Stimulated activated CD8-positive, alpha-beta memory T cell treated with anti-CD3 and anti-CD28 coated beads, Interleukin-4, amount 100 ng/mL, for 48 hours (primary cell): ENCODE measurements around the gene GLRB.
"Not testable (repeated sequence)": the region's sequence is repeated elsewhere in the genome, so short reads cannot be mapped to it uniquely, and the experiment has no call there.

Experiments used
- DNase-seq: peaks from one replicate; pipeline ENCODE4 v3.0.0-alpha.2; 2020

GLRB gene

DNA sequence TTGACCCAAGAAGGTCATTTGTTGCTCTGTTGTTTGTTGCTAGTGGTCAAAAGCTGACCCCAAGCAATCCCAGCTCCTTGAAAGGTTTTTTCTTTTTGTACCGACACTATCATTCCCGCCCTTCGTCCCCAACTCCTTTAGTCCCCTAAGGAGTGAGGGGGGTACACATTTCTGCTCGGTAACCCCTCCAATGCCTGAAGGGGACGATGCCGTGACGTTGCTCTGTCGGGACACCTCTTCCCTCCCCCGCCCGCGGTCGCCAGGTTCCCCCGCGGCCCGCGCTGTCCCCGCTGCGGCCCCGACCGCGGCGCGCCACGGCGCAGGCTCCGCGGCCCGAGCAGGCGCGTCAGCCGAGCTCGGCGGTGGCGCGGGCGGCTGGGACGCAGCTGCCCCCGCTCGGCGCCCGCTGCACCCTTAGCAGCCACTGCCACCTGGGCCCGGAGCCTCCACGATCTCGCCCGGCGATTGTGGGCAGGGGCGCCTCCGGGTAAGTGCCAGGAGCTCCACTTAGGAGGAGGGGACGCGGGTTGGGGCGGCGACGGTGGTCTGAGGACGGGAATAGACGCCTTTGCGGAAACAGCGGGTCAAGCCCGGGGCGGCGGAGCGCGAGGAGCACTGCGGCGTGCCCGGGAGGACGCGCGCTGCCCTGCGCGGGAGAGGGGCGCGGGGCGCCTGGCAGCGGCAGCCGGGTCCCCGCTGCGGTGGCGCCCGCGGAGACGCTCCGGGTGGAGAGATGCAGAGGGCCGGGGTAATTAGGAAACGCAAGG lies at the start of gene GLRB:
TSS of gene GLRB (plus strand) at position 340 of the 767 bp plus-strand sequence. CDS start 1,875 bp downstream, outside the sequence.
- DNase-seq = no peak

DNA sequence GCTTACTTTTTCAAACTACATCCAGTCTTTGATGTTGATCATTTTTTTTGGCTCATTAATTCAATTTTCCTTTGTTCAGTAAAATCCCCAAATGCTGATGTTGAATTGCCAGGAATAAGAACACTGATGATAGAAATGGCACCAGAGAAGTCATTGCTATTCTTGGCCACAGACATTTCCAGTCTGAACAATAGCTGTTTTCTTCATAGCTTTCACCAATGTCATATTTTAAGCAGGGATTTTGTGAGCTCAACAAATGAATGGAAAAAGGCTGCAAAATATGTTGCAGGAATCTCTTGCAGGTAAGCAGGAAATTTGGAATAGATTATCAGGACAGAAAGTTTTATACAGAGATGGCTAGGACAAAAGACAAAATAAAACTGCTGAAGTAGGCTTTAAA lies 40.5 kb upstream of the GLRB start:
- no peak for DNase-seq

GRCh38 chr4:157040405-157040804 lies 35.5 kb upstream of the GLRB start:
- no peak for DNase-seq

GRCh38 chr4:157043131-157043530 lies 32.8 kb upstream of the GLRB start:
- no peak for DNase-seq

GRCh38 chr4:157045507-157046127 lies 30.3 kb upstream of the GLRB start:
- no peak for DNase-seq

GRCh38 chr4:157048248-157048647 lies 27.7 kb upstream of the GLRB start:
- no peak for DNase-seq

DNA sequence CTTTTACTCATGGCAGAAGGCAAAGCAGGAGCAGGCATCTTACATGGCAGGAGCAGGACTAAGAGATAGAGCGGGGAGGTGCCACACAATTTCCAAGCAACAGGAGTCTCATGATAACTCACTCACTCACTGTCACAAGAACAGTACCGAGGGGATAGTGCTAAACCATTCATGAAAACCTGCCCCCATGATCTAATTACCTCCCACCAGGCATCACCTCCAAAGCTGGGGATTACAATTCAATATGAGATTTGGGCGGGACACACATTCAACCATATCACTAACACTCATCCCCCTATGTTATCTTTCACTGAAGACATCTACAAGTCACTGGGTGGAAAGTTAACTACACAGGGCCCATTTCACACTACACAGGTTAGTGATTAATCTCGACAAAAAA lies 25.4 kb upstream of the GLRB start:
- no peak for DNase-seq

- DNase-seq = no peak
These were observed 23.4 kb upstream of the GLRB start for GRCh38 chr4:157052429-157053040.

DNA sequence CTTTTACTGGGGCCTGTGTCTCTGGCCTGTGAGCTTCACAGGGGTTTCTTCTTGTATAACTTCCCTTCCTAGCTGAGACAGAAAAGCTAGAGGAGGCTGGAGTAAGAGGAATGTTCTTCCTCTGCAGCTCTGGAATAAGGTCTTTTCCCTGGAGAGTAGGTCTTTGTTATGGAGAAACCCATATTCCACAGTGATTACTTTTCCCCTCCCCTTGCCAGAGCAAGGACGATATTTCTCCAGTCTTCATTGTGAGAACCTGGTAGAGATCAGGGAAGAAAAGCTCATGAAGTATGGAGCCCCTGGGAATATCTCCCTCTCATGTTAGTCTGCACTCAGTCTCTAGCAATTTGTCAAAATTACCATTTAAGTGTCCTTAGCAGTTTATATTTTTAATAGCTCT lies 18.7 kb upstream of the GLRB start:
- DNase-seq = no peak

GRCh38 chr4:157058899-157059298 lies 17.1 kb upstream of the GLRB start:
- DNase-seq = not testable (repeated sequence)

DNA sequence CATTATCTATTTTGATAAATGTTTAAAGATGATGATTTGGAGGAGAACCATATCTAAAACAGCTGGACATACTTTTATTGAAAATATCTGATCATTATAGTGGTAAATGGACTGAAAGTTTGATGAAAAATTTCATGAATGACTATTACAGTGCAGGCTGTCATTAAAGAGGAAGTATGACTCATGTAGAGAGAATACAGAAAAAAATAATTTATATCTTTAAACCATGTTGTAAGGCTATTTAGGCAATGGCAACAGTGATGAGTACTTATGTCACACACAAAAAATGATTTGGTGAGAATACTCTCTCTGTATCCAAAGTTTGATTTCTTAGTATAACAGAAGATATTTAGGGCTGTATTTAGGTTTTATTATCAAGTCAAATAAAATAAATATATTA lies 3.9 kb upstream of the GLRB start:
- DNase-seq = no peak

DNA sequence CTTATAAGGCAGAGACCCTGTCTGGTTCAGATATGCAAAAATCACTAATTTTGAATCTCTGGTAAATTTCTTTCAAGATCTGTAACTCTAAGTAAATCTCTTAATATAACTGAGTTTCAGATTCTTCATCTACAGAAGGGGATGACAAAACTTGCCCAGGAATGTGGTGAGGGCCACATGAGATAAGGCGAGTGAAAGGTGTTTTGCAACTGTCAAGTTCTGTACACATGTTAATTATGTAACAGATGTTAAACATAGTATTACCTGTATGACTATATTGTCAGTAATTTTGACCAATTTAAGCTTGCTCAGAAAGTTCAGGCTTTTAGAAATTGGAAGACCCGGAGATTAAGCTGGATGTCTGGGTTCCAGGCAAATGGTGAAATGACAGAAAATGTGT lies 549 bp upstream of the GLRB start:
- DNase-seq = no peak

- DNase-seq = no peak
These were observed 613 bp downstream of the GLRB start for GRCh38 chr4:157076578-157076947.

DNA sequence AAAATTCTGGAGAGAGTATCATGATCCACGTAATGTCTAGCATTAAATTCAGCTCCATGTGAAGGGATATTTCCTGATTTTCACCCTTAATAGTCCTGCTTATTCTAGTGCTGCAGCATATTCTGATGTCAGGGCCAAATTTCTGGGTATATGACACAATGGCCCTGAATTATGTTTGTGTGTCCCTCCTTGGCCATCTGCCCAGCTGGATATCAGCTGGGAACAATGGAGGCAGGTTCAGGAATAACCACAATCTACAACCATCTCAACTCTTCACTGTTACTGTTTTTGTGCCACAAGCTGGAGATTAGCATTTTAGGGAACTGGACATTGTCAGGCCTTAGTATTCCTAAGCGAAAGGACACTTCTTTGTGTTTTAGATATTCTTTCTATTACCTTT lies 3.5 kb downstream of the GLRB start:
- no peak for DNase-seq

GRCh38 chr4:157080605-157081004 lies 4.7 kb downstream of the GLRB start:
- DNase-seq = no peak

DNA sequence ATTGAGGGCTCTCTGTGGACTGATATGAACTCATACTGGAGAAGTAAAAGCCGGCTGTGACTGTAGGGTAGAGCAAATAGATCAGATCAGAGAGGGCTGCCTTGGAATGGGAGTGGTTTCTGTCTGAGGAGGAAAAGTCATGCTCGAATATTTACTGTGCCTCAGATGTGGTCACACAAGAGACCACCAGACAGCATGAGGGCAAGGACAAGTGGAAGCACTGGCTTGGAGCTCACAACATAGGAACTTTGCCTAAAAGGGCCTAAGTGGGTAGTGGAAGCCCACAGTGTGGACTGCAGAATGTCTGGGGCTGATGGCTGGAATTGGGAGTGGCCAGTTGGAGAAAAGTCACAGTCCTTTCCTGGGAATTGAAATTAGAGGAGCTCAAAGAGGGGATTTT lies 19.8 kb downstream of the GLRB start:
- DNase-seq = no peak

- DNase-seq = no peak
These were observed 20.5 kb downstream of the GLRB start for GRCh38 chr4:157096439-157096838.

DNA sequence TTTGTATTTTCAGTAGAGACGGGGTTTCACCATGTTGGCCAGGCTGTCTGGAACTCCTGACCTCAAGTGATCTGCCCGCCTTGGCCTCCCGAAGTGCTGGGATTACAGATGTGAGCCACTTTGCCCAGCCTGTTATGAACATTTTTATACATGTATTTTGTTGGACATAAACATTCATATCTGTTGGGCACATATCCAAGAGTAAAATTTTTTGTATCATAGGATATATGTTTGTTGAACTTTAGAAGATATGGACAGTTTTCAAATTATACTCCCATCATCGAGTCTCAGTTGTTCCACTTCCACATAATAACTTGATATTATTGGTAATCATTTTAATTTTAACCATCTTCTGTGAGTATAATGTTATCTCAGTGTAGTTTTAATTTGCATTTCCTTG lies 23.6 kb downstream of the GLRB start:
- no peak for DNase-seq

- DNase-seq = no peak
These were observed 28.6 kb downstream of the GLRB start for GRCh38 chr4:157104541-157104940.

DNA sequence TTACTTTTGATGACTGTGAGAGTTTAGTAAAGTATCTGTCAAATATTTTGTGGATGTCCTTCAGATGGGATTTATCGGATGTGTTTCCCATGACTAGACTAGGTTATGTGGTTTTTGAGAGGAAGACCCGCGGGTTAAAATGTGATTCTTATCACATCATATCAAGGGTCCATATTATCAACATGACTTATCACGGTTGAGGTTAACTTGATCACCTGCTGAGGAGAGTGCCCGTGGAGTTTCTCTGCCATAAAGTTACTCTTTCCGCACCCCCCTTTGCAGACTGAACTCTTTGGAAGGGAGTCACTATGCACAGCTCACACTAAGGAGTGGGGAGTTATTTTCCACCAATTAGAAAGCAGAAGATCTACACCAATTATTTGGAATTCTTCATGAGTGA lies 38.7 kb downstream of the GLRB start:
- DNase-seq = no peak

DNA sequence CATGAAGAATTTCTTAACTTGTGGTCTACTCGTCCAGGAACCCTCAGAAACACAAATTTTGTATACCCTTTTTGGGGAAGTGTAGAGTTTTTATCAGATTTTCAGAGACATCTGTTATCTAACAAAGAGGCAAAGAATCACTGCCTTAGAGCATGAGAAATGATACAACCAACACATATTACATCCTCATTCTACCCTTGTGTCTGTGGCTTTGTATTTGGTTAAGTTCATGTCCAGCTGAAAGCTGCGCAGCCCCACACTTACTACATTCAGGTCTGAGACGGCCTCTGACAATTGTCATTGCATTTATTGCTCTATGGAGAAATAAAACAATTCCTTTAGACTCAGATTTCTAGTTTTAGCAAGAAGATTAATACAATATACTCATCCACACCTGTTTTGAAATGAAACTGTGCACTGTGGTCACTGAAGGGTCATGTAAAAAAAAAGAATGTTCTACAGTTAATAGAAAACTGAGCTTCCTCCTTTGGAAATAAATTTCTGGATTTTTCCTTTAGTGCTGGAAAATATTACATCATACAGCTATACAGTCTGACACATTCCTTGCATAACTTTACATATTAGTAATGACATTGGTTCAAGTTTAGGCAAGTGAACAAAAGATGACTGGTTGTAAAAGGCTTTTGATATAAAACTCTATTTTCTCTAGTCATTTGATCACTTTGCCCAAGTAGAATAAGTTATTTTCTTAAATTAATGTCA lies 39.8 kb downstream of the GLRB start:
- no peak for DNase-seq

GRCh38 chr4:157121401-157121800 lies 45.5 kb downstream of the GLRB start:
- no peak for DNase-seq

DNA sequence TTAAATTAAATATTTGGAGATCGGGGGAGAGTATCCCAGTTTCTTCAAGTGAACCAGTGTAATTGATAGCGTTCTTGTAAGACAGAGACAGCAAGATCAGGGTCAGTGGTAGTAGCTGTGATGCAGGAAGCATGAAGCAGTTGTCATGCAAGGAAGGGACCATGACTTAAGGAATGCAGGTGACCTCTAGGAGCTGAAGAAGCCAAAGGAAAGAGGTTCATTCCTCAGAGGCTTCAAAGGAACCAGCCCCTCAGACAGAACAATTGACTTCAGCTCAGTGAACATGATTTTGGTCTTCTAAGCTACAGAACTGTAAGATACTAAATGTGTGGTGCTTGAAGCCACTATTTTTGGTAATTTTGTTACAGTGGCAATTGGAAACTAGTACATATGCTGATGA lies 51.6 kb downstream of the GLRB start:
- no peak for DNase-seq

DNA sequence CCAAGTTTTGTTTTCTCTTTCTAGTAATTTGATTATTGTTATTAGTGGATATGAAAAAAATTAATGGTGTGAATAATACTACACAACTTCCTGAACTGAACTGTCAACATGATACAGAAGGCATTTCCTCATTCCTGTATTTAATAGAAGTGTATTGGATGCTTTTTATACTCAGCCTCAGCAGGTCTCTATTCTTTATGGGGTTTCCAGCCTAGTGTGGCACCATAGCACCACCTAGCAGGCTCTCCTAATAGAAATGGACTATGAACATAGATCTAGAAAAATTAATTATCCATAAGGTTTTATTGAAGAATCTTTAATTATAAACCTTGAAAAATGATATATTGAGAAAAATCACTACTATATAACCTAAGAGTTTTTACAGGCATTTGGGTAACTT lies 52.4 kb downstream of the GLRB start:
- no peak for DNase-seq
